SIG-M5 treated with dmso at 0.1 percent for 504 hours (cell line): ENCODE data around the gene EPHB3.

Experiments
- DNase-seq: peaks from one replicate; lab custom pipeline; 2025; ENCODE audit not compliant: unreplicated experiment; lab: John Stamatoyannopoulos, UW

Gene EPHB3

GRCh38 chr3:184543256-184543655 is 18.3 kb upstream of the EPHB3 start:
- no peak for DNase-seq

- DNase-seq, result peak; percentile 83
These were observed 17.6 kb upstream of the EPHB3 start for GRCh38 chr3:184543843-184544512.

- DNase-seq, result no peak
These were observed 17.1 kb upstream of the EPHB3 start for GRCh38 chr3:184544513-184544861.

- no peak for DNase-seq
These were observed 15.8 kb upstream of the EPHB3 start for GRCh38 chr3:184545769-184546168.

GRCh38 chr3:184546252-184546651 is 15.3 kb upstream of the EPHB3 start:
- DNase-seq, result peak; percentile 88

- DNase-seq, result no peak
These were observed 11.6 kb upstream of the EPHB3 start for GRCh38 chr3:184549796-184550577.

GRCh38 chr3:184551103-184551502 is 10.5 kb upstream of the EPHB3 start:
- no peak for DNase-seq

- no peak for DNase-seq
These were observed 9.8 kb upstream of the EPHB3 start for GRCh38 chr3:184551614-184552256.

- no peak for DNase-seq
These were observed 9.3 kb upstream of the EPHB3 start for GRCh38 chr3:184552296-184552695.

- DNase-seq, result no peak
These were observed 8.7 kb upstream of the EPHB3 start for GRCh38 chr3:184552863-184553262.

GRCh38 chr3:184553385-184553784 is 8.2 kb upstream of the EPHB3 start:
- no peak for DNase-seq

GRCh38 chr3:184554461-184554860 is 7.1 kb upstream of the EPHB3 start:
- no peak for DNase-seq

GRCh38 chr3:184556582-184557347 is 4.8 kb upstream of the EPHB3 start:
- no peak for DNase-seq

- DNase-seq, result no peak
These were observed 4.1 kb upstream of the EPHB3 start for GRCh38 chr3:184557348-184557950.

GRCh38 chr3:184558726-184559125 is 2.9 kb upstream of the EPHB3 start:
- no peak for DNase-seq

- DNase-seq, result no peak
These were observed 2.2 kb upstream of the EPHB3 start for GRCh38 chr3:184559336-184559735.

GRCh38 chr3:184560531-184560930 is 1.1 kb upstream of the EPHB3 start:
- DNase-seq, result no peak

- no peak for DNase-seq
These were observed 610 bp downstream of the EPHB3 start for GRCh38 chr3:184561913-184562877.

GRCh38 chr3:184562878-184563560 is 1.4 kb downstream of the EPHB3 start:
- no peak for DNase-seq
